A549 (cell line): ENCODE results near the gene SCIN. TPM values are rescaled to one million over a fixed set of nuclear protein-coding genes. Genes with fewer than 3 reads are reported as not detected.
"Not testable (repeated sequence)": the region's sequence is repeated elsewhere in the genome, so short reads cannot be mapped to it uniquely, and the experiment has no call there.

Experiments
- ATAC-seq, 2 experiments: fragments of 200-7000 bp in 1 of 2; fragments of >200 bp in 1 of 2; cut with Nextera tagmentation in 1 of 2; cut with Tn5 transposase in 1 of 2; 3 replicates each; pipeline versions ENCODE4 v1.8.0 to v1.9.1; 2018 to 2020; ENCODE audit warnings: mild to moderate bottlenecking in 1 of 2, moderate library complexity in 1 of 2
- CTCF ChIA-PET: fragments of 300-600 bp; sonication (Branson Sonifier 250); formaldehyde crosslinking; extraction: SDS; loops from one replicate; lab custom pipeline; 2021; ENCODE audit warnings: antibody characterized with exemption, inconsistent platforms; lab: Yijun Ruan, JAX
- POLR2A ChIA-PET: fragments of 350-600 bp; formaldehyde crosslinking; extraction: SDS; loops from one replicate; lab custom pipeline; 2021; ENCODE audit warnings: antibody characterized with exemption, inconsistent platforms; lab: Yijun Ruan, JAX
- DNase-seq, 2 experiments: peaks; one replicate each; pipeline versions ENCODE4 v3.0.0 to v3.0.0-alpha.2; 2011 to 2016; ENCODE audit warnings: low read depth in 1 of 2, low spot score in 1 of 2
- FAIRE-seq: peaks from 2 replicates; lab custom pipeline; 2011; peaks lifted over from hg19 to GRCh38; lab: Jason Lieb, UNC
- H3K27ac ChIP-seq, 2 experiments: fragments of >200 bp; sonication (Bioruptor Twin); formaldehyde crosslinking; 3 replicates each; pipeline ENCODE4 v1.5.1; 2016 to 2017
- H3K4me1 ChIP-seq: fragments of >200 bp; sonication (Bioruptor Twin); formaldehyde crosslinking; 3 replicates; pipeline ENCODE4 v1.6.1; 2016
- H3K4me2 ChIP-seq: fragments of >200 bp; sonication (Bioruptor Twin); formaldehyde crosslinking; 3 replicates; pipeline ENCODE4 v1.6.1; 2016
- H3K4me3 ChIP-seq: fragments of >200 bp; sonication (Bioruptor Twin); formaldehyde crosslinking; 3 replicates; pipeline ENCODE4 v1.5.1; 2016
- H3K9me3 ChIP-seq: fragments of >200 bp; sonication (Bioruptor Twin); formaldehyde crosslinking; 3 replicates; pipeline ENCODE4 v1.6.1; 2016
- CEBPB ChIP-seq, 2 experiments: fragments of >200 bp in 1 of 2; sonication (Bioruptor Twin) in 1 of 2; formaldehyde crosslinking in 1 of 2; IDR thresholded peaks; 2 replicates each; pipeline ENCODE4 v1.6.1; 2012 to 2016
- EP300 ChIP-seq, 2 experiments: fragments of >200 bp; sonication (Bioruptor Twin); formaldehyde crosslinking; IDR thresholded peaks; 2 replicates in 1 of 2; 3 replicates in 1 of 2; pipeline ENCODE4 v1.6.1; 2016 to 2017
- FOSL2 ChIP-seq, 2 experiments: fragments of 450-650 bp in 1 of 2; fragments of >200 bp in 1 of 2; sonication (Bioruptor Twin) in 1 of 2; formaldehyde crosslinking; IDR thresholded peaks; 2 replicates each; pipeline versions ENCODE4 v1.5.0 to v1.6.1; 2016 to 2020; ENCODE audit warnings: mild to moderate bottlenecking in 1 of 2, moderate library complexity in 1 of 2
- GATA3 ChIP-seq: IDR thresholded peaks from 2 replicates; pipeline ENCODE4 v1.6.1; 2012; ENCODE audit warnings: borderline replicate concordance
- JUN ChIP-seq, 2 experiments: fragments of >200 bp; sonication (Bioruptor Twin); formaldehyde crosslinking; IDR thresholded peaks; 2 replicates in 1 of 2; 3 replicates in 1 of 2; pipeline ENCODE4 v1.6.1; 2016 to 2017
- JUNB ChIP-seq: fragments of >200 bp; sonication (Bioruptor Twin); formaldehyde crosslinking; IDR thresholded peaks from 2 replicates; pipeline ENCODE4 v1.6.1; 2016
- MAFK ChIP-seq: fragments of 450-650 bp; IDR thresholded peaks from 2 replicates; pipeline ENCODE4 v1.6.1; 2014; ENCODE audit not compliant: partially characterized antibody
- MYC ChIP-seq: IDR thresholded peaks from 2 replicates; pipeline ENCODE4 v1.6.1; 2012; ENCODE audit warnings: mild to moderate bottlenecking, inconsistent platforms, low read length, improper control_type of control experiment, borderline replicate concordance
- PHF8 ChIP-seq: fragments of 200-600 bp; sonication (generic); IDR thresholded peaks from 2 replicates; pipeline ENCODE4 v1.6.1; 2016; ENCODE audit warnings: low read depth, mild to moderate bottlenecking, antibody characterized with exemption, moderate library complexity, borderline replicate concordance
- ZNF302 ChIP-seq: fragments of 250-450 bp; sonication (Bioruptor Pico); IDR thresholded peaks from 2 replicates; pipeline ENCODE4 v1.9.0; 2021; ENCODE audit warnings: inconsistent platforms, mild to moderate bottlenecking, moderate library complexity
- WGBS: methylation state at CpG from one replicate; pipeline ENCODE4 v1.1.6; 2017; ENCODE audit errors: missing lambda C conversion rate; 5-methylcytosine and 5-hydroxymethylcytosine counted together
- polyA plus RNA-seq, 4 experiments: library from polyadenylated mRNA; depleted of rRNA in 3 of 4; stranded (reverse); fragments of >200 nt; fragmentation: RNase III in 1 of 4; extraction: RNeasy Plus Mini Kit Qiagen cat#74134 plus additional on column Dnase treatment in 1 of 4; gene quantifications; 2 replicates in 3 of 4; 3 replicates in 1 of 4; pipeline ENCODE4 v1.2.3, GENCODE V29; 2011 to 2017
- TF ChIP-seq, protein P1 (sequence below): IDR thresholded peaks from 2 replicates; pipeline ENCODE4 v1.6.1; 2012
- TF ChIP-seq, protein P2 (sequence below): fragments of 200-600 bp; sonication (generic); IDR thresholded peaks from 2 replicates; pipeline ENCODE4 v1.6.1; 2016; ENCODE audit warnings: antibody characterized with exemption, mild to moderate bottlenecking, moderate library complexity
- TF ChIP-seq, protein P3 (sequence below): IDR thresholded peaks from 2 replicates; pipeline ENCODE4 v1.6.1; 2012

The SCIN gene
- polyA plus RNA-seq, 2 of the 4 experiments (the other 2 are of a cell fraction), result 0.05 to 0.27 TPM

DNA sequence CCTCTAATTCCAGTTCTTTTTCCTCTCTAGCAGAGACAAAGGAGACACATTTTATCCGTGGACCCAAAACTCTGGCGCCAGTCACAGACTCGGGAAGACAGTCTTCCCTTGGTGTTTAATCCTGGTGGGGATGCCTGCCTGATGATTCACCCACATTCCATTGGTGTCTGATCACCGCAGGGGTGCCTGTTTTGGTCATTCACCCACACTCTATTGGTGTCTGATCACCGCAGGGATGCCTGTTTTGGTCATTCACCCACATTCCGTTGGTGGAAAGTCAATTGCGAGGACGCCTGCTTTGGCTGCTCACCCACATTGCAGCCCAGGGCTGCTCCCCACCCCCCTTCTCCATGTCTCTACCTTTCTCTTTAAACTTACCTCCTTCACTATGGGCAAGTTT lies 89.9 kb downstream of the SCIN start:
- 2% methylated on average over 8 of the region's 8 CpGs for WGBS
- peak overlapping the region; percentile 22; the same call in 2 of the 3 replicates for H3K4me3 ChIP-seq
- H3K9me3 ChIP-seq, CTCF ChIA-PET, POLR2A ChIA-PET, FAIRE-seq: not testable (repeated sequence)
- peak; percentile 98 for ATAC-seq
- H3K4me2 ChIP-seq, result peak overlapping the region; percentile 90
- peak overlapping the region; percentile 71 to 88 for H3K27ac ChIP-seq
- DNase-seq, result peak; percentile 28 to 80
- TF ChIP-seq, protein P1, sequence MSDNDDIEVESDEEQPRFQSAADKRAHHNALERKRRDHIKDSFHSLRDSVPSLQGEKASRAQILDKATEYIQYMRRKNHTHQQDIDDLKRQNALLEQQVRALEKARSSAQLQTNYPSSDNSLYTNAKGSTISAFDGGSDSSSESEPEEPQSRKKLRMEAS, result peak; percentile 76
- TF ChIP-seq CEBPB (IDR thresholded peaks at IDR 0.05) (peak in 1 of 2 experiments; percentile 44; a peak in 1 of 4 replicates), GATA3 (peak; percentile 85), JUNB (peak; percentile 71), FOSL2 (IDR thresholded peaks at IDR 0.05) (peak; percentile 81), FOSL2 (CRISPR knock-in tag; IDR thresholded peaks at IDR 0.05) (peak; percentile 89), EP300 (IDR thresholded peaks at IDR 0.05) (peak; percentile 18 to 66; a peak in 2 of 5 replicates), JUN (IDR thresholded peaks at IDR 0.05) (peak; percentile 51 to 54; a peak in 3 of 5 replicates)
- H3K4me1 ChIP-seq, result peaks cover 21% of the 10 kb centered on the region

DNA sequence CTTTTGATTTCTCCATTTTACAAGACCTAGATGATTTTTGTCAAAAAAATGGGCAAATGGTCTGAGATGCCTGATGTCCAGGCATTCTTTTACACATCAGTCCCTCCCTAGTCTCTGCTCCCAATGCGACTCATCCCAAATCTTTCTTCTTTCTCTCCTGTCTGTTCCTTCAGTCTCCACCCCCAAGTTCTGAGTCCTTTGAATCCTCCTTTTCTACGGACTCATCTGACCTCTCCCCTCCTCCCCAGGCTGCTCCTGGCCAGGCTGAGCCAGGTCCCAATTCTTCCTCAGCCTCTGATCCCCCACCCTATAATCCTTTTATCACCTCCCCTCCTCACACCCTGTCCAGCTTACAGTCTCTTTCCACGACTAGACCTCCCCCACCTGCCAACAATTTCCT lies 90.5 kb downstream of the SCIN start:
- Histone ChIP-seq H3K4me1 (peaks cover 21% of the 10 kb centered on the region), H3K4me2 (peak overlapping the region; percentile 90), H3K4me3 (peak overlapping the region; percentile 22; the same call in 2 of the 3 replicates), H3K27ac (peak overlapping the region; percentile 71 to 88)
- POLR2A ChIA-PET, ATAC-seq, H3K9me3 ChIP-seq, FAIRE-seq, DNase-seq: not testable (repeated sequence)
- CTCF ChIA-PET, result interaction anchor here (0.8 to 1.1 kb wide), 3 partner anchors 22 to 136 kb away, joined by 3 to 8 read pairs (median 3); no protein-coding TSS in a partner anchor
- WGBS, result 15% methylated on average over 3 of the region's 3 CpGs

DNA sequence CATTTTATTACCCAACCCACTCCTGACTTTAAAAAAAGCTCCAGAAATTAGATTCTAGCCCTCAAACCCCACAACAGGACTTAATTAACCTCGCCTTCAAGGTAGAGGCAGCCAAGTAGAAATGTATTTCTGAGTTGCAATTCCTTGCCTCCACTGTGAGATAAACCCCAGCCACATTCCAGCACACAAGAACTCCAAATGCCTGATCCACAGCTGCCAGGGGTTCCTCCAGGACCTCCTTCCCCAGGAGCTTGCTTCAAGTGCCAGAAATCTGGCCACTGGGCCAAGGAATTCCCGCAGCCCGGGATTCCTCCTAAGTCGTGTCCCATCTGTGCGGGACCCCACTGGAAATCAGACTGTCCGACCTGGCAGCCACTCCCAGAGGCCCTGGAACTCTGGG lies 91.1 kb downstream of the SCIN start:
- Histone ChIP-seq H3K4me1 (peaks cover 21% of the 10 kb centered on the region), H3K4me2 (peak overlapping the region; percentile 90), H3K9me3 (no peaks in the 10 kb centered on the region), H3K4me3 (no peak overlapping the region), H3K27ac (peak overlapping the region; percentile 71 to 88)
- ATAC-seq, result no peak
- CTCF ChIA-PET, result interaction anchor here (0.8 to 1.1 kb wide), 3 partner anchors 22 to 136 kb away, joined by 3 to 8 read pairs (median 3); no protein-coding TSS in a partner anchor
- no peak for TF ChIP-seq MAFK
- TF ChIP-seq PHF8, result no peak
- TF ChIP-seq MYC, result no peak
- TF ChIP-seq GATA3, result no peak
- TF ChIP-seq FOSL2 (IDR thresholded peaks at IDR 0.05), result no peak
- no peak for TF ChIP-seq FOSL2 (CRISPR knock-in tag; IDR thresholded peaks at IDR 0.05)
- TF ChIP-seq, protein P2, sequence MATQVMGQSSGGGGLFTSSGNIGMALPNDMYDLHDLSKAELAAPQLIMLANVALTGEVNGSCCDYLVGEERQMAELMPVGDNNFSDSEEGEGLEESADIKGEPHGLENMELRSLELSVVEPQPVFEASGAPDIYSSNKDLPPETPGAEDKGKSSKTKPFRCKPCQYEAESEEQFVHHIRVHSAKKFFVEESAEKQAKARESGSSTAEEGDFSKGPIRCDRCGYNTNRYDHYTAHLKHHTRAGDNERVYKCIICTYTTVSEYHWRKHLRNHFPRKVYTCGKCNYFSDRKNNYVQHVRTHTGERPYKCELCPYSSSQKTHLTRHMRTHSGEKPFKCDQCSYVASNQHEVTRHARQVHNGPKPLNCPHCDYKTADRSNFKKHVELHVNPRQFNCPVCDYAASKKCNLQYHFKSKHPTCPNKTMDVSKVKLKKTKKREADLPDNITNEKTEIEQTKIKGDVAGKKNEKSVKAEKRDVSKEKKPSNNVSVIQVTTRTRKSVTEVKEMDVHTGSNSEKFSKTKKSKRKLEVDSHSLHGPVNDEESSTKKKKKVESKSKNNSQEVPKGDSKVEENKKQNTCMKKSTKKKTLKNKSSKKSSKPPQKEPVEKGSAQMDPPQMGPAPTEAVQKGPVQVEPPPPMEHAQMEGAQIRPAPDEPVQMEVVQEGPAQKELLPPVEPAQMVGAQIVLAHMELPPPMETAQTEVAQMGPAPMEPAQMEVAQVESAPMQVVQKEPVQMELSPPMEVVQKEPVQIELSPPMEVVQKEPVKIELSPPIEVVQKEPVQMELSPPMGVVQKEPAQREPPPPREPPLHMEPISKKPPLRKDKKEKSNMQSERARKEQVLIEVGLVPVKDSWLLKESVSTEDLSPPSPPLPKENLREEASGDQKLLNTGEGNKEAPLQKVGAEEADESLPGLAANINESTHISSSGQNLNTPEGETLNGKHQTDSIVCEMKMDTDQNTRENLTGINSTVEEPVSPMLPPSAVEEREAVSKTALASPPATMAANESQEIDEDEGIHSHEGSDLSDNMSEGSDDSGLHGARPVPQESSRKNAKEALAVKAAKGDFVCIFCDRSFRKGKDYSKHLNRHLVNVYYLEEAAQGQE, result no peak
- TF ChIP-seq, protein P3, sequence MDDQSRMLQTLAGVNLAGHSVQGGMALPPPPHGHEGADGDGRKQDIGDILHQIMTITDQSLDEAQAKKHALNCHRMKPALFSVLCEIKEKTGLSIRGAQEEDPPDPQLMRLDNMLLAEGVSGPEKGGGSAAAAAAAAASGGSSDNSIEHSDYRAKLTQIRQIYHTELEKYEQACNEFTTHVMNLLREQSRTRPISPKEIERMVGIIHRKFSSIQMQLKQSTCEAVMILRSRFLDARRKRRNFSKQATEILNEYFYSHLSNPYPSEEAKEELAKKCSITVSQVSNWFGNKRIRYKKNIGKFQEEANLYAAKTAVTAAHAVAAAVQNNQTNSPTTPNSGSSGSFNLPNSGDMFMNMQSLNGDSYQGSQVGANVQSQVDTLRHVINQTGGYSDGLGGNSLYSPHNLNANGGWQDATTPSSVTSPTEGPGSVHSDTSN, result no peak
- no peak for TF ChIP-seq ZNF302 (CRISPR knock-in tag)
- 88% methylated on average over 6 of the region's 6 CpGs for WGBS
- no peak for FAIRE-seq
- POLR2A ChIA-PET, result no interaction called here
- no peak for DNase-seq
